Adipocyte (in vitro differentiated cells): ENCODE measurements around the gene OOSP3.
"Not testable (repeated sequence)": the region's sequence is repeated elsewhere in the genome, so short reads cannot be mapped to it uniquely, and the experiment has no call there.

Experiments
- DNase-seq: peaks from one replicate; pipeline ENCODE4 v3.0.0-alpha.2; 2015; ENCODE audit warnings: low read depth
- H3K27me3 ChIP-seq: replicated peaks from 2 replicates; pipeline ENCODE4 v1.7.0; 2013; ENCODE audit warnings: mild to moderate bottlenecking, low read length, moderate library complexity; ENCODE audit not compliant: control insufficient read depth, insufficient read depth
- H3K36me3 ChIP-seq: 2 replicates; pipeline ENCODE4 v1.7.0; 2013; ENCODE audit warnings: low read length, mild to moderate bottlenecking, moderate library complexity; ENCODE audit not compliant: control insufficient read depth, insufficient read depth, severe bottlenecking
- H3K4me1 ChIP-seq: 2 replicates; pipeline ENCODE4 v1.7.0; 2013; ENCODE audit warnings: mild to moderate bottlenecking, low read length, moderate library complexity; ENCODE audit not compliant: control insufficient read depth, insufficient read depth
- H3K4me3 ChIP-seq: 2 replicates; pipeline ENCODE4 v1.7.0; 2013; ENCODE audit warnings: mild to moderate bottlenecking, low read length, moderate library complexity
- H3K9ac ChIP-seq: 2 replicates; pipeline ENCODE4 v1.7.0; 2013; ENCODE audit warnings: mild to moderate bottlenecking, low read length, moderate library complexity
- H3K9me3 ChIP-seq: 2 replicates; pipeline ENCODE4 v1.7.0; 2013; ENCODE audit warnings: mild to moderate bottlenecking, low read length, moderate library complexity; ENCODE audit not compliant: control insufficient read depth

The OOSP3 gene

DNA sequence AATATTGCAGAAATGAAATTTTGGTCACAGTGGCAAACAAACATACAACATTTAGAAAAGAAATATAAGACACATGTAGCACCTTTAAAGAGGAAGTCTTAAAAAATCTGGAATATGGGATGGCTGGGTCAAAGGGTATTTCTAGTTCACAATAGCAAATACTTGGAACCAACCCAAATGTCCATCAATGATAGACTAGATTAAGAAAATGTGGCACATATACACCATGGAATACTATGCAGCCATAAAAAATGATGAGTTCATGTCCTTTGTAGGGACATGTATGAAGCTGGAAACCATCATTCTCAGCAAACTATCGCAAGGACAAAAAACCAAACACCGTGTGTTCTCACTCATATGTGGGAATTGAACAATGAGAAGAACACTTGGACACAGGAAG lies 25.0 kb downstream of the OOSP3 start:
- H3K4me3 ChIP-seq, H3K9ac ChIP-seq, H3K36me3 ChIP-seq, H3K27me3 ChIP-seq, H3K9me3 ChIP-seq, DNase-seq, H3K4me1 ChIP-seq: not testable (repeated sequence)

DNA sequence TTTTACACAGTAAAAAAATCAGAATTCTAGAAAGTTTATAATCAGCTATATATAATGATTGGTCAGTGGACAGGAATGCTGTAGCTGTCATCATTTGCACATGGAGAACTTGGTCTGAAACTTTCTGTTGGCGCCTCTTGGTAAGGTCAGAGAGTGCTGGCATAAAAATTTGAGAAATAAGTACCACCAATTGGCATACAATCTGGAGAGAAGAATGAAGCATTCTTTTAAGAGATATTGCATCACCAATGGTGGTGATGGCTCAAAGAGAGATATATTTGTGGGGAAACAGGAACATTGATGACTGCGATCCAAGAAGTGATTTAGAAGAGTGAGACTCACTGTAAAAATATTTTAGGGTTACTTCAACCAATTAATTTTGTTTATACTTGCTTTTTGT lies 39.9 kb downstream of the OOSP3 start:
- no peaks in the 10 kb centered on the region for H3K36me3 ChIP-seq
- no peaks in the 10 kb centered on the region for H3K27me3 ChIP-seq
- peaks cover 16% of the 10 kb centered on the region for H3K9me3 ChIP-seq
- no peak overlapping the region for H3K9ac ChIP-seq
- DNase-seq, result no peak
- peaks cover 11% of the 10 kb centered on the region for H3K4me1 ChIP-seq
- H3K4me3 ChIP-seq, result no peak overlapping the region

DNA sequence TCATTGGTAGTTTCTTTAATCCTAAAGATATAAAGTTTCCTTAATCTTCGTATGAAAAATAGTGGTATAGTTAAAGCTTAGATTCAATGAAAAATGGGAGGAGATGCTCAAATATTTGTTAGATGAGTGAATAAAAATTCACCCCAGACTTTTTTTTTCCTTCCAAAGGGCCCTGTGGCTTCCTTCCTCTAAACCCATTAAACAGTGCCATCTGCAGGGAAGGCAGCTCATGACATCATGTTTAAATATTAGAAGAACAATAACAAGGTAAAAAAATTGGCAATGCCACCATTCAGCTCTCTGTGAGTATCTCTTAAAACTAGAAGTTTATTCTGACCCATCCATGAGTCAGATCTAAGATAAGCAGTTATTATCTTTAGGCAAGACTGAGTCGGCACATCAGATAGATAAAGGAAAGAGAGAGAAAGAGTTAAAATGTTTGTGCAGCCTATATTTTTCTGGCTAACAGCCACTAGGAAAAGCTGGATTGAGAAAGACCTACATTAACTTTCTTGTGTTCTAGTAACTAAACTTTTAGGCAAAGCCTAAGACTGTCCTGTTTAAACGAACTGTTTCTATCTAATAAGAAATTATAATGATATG lies 40.5 kb downstream of the OOSP3 start:
- H3K36me3 ChIP-seq, result no peaks in the 10 kb centered on the region
- no peak overlapping the region for H3K9ac ChIP-seq
- peaks cover 11% of the 10 kb centered on the region for H3K4me1 ChIP-seq
- H3K27me3 ChIP-seq, result no peaks in the 10 kb centered on the region
- peak; percentile 53 for DNase-seq
- H3K9me3 ChIP-seq, result peaks cover 21% of the 10 kb centered on the region
- H3K4me3 ChIP-seq, result no peak overlapping the region

DNA sequence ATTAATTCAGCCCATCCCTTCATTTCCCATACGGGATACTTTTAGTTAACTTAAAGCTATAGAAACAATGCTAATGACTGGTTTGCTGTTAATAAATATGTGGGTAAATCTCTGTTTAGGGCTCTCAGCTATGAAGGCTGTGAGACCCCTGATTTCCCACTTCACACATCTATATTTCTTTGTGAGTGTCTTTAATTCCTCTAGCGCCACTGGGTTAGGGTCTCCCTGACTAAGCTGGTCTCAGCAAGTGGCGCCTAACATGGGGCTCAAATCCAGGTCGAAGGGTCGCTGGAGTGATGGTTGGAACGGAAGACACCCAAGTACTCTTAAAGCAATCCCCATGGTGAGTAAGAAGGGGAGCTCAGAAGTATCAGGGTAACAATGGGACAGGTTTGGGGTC lies 45.2 kb downstream of the OOSP3 start:
- DNase-seq, result no peak
- Histone ChIP-seq H3K9ac (no peak overlapping the region), H3K36me3 (no peaks in the 10 kb centered on the region), H3K4me3 (no peak overlapping the region), H3K27me3 (no peaks in the 10 kb centered on the region), H3K4me1 (peaks cover 5% of the 10 kb centered on the region), H3K9me3 (peaks cover 27% of the 10 kb centered on the region)

DNA sequence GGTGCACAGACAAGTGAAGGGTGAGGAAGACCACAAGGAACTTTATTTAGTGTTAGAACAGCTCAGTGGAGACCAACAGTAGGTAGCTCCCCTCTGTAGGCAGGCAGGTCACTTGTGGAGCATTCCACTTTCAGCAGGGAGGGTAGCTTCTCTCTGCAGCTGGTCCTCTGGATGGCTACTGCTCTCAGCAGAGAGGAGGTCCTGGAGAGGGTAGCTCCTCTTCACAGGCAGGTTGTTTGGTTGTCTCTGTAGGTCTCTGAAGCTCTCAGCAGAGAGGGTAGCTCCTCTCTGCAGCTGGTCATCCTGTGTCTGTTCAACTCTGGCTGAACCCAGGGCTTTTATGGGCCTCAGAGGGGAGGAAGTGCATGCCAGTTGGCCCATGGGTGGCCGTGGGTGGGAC lies 53.1 kb downstream of the OOSP3 start:
- Histone ChIP-seq H3K9me3 (no peaks in the 10 kb centered on the region), H3K4me1 (no peaks in the 10 kb centered on the region), H3K4me3 (no peak overlapping the region), H3K9ac (no peak overlapping the region), H3K27me3 (no peaks in the 10 kb centered on the region), H3K36me3 (no peaks in the 10 kb centered on the region)
- DNase-seq, result no peak

DNA sequence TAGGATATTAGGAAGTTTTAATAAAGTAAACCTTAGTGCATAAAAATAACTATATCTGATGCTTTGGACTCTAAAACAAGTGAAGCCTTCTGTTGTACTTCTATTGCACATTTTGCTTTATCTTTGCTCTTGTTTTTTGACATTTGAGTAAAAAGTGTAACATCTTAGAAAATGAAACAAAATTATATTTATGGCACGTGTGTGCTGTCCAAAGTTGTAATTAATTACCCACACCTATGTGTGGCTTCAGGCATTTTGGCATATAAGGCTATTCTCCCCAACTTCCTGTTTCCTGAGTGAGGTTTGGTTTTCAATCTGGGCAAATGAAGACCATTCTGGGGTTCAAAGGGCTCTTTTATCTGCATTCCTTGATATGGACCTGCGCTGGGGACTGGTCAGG lies 59.5 kb downstream of the OOSP3 start, which contains the start of gene OOSP1:
OOSP1 (plus strand) TSS at position 301 of the 400 bp plus-strand sequence; CDS start at position 324, 23 bp downstream.
- Histone ChIP-seq H3K36me3 (no peaks in the 10 kb centered on the region), H3K27me3 (no peaks in the 10 kb centered on the region), H3K9ac (no peak within 1 kb of the TSS), H3K4me3 (no peak within 1 kb of the TSS), H3K9me3 (no peaks in the 10 kb centered on the region), H3K4me1 (no peaks in the 10 kb centered on the region)
- no peak for DNase-seq

DNA sequence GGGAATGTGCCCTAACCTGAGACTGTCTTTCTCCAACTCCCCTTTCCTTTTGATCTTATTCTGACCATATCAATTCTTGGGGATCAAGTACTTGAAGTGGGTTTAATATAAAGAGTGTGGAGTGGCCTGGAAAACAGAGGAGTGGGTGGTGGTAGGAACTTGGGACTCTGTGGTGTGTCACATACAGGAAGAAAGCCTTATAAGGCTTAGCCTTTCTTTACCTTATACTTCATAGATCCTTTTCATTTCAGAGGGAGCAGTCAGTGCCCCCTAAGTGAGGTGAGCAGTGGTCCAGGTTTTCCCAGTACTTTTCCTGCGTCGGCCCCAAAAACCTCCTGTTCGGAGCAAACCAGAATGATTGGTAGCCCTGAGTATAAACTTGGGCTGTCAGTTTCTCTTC lies 60.1 kb downstream of the OOSP3 start:
- Histone ChIP-seq H3K36me3 (no peaks in the 10 kb centered on the region), H3K9me3 (no peaks in the 10 kb centered on the region), H3K9ac (no peak overlapping the region), H3K27me3 (no peaks in the 10 kb centered on the region), H3K4me1 (no peaks in the 10 kb centered on the region), H3K4me3 (no peak overlapping the region)
- DNase-seq, result no peak

DNA sequence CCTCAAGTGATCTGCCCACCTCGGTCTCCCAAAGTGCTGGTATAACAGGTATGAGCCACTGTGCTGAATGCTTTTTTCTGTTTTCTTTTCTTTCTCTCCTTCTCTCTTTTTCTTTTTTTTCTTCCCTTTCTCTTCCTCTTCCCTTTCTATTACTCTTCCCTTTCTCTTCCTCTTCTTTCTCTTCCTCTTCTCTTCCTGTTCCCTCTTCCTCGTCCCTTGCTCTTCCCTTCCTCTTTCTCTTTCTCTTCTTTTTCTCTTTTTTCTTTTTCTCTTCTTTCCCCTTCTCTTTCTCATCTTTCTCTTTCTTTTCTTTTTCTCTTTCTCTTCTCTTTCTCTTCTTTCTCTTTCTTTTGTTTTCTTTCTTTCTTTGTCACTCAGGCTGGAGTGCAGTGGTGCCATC lies 60.9 kb downstream of the OOSP3 start:
- no peak for DNase-seq
- H3K4me1 ChIP-seq, result no peaks in the 10 kb centered on the region
- H3K4me3 ChIP-seq, result no peak overlapping the region
- H3K9ac ChIP-seq, result no peak overlapping the region
- H3K36me3 ChIP-seq, result no peaks in the 10 kb centered on the region
- H3K27me3 ChIP-seq, result no peaks in the 10 kb centered on the region
- H3K9me3 ChIP-seq, result no peaks in the 10 kb centered on the region

DNA sequence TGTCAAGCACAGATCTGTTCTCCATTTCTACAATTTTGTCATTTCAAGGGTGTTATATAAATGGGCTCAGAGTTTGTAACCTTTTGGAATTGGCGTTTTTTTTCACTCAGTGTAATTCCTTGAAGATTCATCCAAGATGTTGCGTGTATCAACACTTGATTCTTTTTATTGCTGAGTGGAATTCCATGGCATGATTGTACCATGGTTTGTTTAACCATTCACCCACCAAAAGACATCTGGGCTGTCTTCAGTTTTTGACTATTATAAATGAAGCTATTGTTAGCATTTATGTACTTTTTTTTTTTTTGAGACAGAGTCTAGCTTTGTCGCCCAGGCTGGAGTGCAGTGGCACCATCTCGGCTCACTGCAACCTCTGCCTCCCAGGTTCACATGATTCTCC lies 62.5 kb downstream of the OOSP3 start:
- no peak for DNase-seq
- Histone ChIP-seq H3K27me3 (no peaks in the 10 kb centered on the region), H3K36me3 (no peaks in the 10 kb centered on the region), H3K4me1 (no peaks in the 10 kb centered on the region), H3K4me3 (no peak overlapping the region), H3K9ac (no peak overlapping the region), H3K9me3 (no peaks in the 10 kb centered on the region)

DNA sequence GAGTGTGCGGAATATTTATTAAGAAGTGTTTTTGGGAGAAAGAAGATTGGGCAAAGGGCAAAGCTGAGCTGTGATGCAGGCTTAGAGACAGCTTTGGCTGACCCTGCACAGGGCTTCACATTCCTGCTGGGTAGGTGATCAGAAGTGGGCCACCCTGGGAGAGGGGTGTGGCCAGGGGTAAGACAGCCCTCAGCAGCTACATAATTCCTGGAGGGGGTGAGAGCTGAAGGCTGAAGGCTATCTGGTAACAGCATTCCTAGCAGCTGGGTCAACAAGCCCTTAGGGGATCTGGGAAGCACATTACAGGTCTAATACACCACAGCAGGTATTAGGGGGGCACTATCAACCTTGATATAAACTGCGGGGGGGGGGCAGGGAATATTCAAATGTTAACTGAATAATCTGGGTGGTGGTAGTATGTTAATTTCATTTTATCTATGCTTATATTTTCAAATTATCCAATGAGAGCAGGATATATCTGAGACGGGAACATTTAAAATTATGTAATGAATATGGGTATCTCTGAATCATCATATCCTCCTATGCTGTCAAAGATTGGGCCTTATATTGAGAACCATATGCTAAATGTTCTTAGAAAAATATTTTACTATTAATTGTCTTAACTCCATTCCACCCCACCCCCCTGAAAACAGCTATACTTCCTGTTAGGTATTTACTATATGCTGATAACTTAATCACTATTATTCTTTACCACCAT lies 65.6 kb downstream of the OOSP3 start:
- no peak overlapping the region for H3K9ac ChIP-seq
- no peak overlapping the region for H3K4me3 ChIP-seq
- H3K9me3 ChIP-seq, result no peaks in the 10 kb centered on the region
- H3K36me3 ChIP-seq, result no peaks in the 10 kb centered on the region
- H3K4me1 ChIP-seq, result no peaks in the 10 kb centered on the region
- no peak for DNase-seq
- no peaks in the 10 kb centered on the region for H3K27me3 ChIP-seq

DNA sequence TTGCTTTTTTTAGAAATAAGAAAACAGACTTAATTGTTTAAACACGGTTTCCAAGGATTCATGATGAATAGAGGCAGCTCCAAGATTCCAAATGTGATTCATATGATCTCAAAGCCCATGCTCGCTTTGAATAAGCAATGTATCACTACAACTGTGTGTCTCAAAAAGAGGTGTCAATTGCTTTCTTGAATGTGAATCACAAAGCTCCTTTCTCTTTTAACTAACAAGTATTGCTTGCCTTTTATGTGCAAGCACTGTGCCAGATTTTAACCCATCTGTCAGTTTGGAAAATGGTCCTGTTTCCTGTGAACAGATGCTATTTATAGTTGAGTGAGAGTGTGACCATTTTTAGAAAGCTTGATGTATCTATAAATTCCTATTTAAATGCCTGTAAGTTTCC lies 66.1 kb downstream of the OOSP3 start:
- Histone ChIP-seq H3K9ac (no peak overlapping the region), H3K4me1 (no peaks in the 10 kb centered on the region), H3K4me3 (no peak overlapping the region), H3K27me3 (no peaks in the 10 kb centered on the region), H3K36me3 (no peaks in the 10 kb centered on the region), H3K9me3 (no peaks in the 10 kb centered on the region)
- no peak for DNase-seq
